Upper lobe of right lung (tissue), 1 donor: ENCODE results near the gene CNGA1. TPM values are rescaled to one million over a fixed set of nuclear protein-coding genes. Genes with fewer than 3 reads are reported as not detected.

Experiments
- ATAC-seq: fragments of 200-7000 bp; cut with Tn5 transposase; one replicate; pipeline ENCODE4 v1.9.1; 2020; ENCODE audit warnings: mild to moderate bottlenecking, moderate library complexity
- DNase-seq: peaks from one replicate; pipeline ENCODE4 v3.0.0-alpha.2; 2020
- H3K27ac ChIP-seq: fragments of 200-600 bp; one replicate; pipeline ENCODE4 v1.8.0; 2022
- H3K27me3 ChIP-seq: fragments of 200-600 bp; one replicate; pipeline ENCODE4 v1.8.0; 2022; ENCODE audit warnings: mild to moderate bottlenecking
- H3K36me3 ChIP-seq: fragments of 200-600 bp; one replicate; pipeline ENCODE4 v1.8.0; 2022
- H3K4me1 ChIP-seq: fragments of 200-600 bp; one replicate; pipeline ENCODE4 v1.8.0; 2022
- H3K4me3 ChIP-seq: fragments of 200-600 bp; one replicate; pipeline ENCODE4 v1.8.0; 2022; ENCODE audit warnings: mild to moderate bottlenecking
- H3K9me3 ChIP-seq: fragments of 200-600 bp; one replicate; pipeline ENCODE4 v1.8.0; 2022
- CTCF ChIP-seq: fragments of 200-600 bp; IDR thresholded peaks from one replicate; pipeline ENCODE4 v1.8.0; 2022; ENCODE audit warnings: antibody characterized with exemption
- intact Hi-C: fragments of 100-400 bp; cut with DNase I; formaldehyde crosslinking; loops from one replicate; pipeline ENCODE4 v1.11.0; 2022
- total RNA-seq: library from RNA; stranded (reverse); fragmentation: NEBNext Ultra II Directional; extraction: Animal tissue kit (Norgen Biotek cat#: 25700); gene quantifications from one replicate; pipeline ENCODE4 v1.2.1, GENCODE V29; 2021
- donor health status: DM: no; HTN: yes; CAD: no; lungs with severe emphysema.

Gene CNGA1
- total RNA-seq, 1 donor from 2014 or later, result not detected

GRCh38 chr4:47907089-47907646 is 109.3 kb downstream of the CNGA1 start:
- H3K4me1 ChIP-seq, result peaks cover 5% of the 10 kb centered on the region
- DNase-seq, result no peak
- no peaks in the 10 kb centered on the region for H3K9me3 ChIP-seq
- no peak for ATAC-seq
- H3K27ac ChIP-seq, result no peak overlapping the region
- H3K36me3 ChIP-seq, result peaks cover 49% of the 10 kb centered on the region
- no peak for TF ChIP-seq CTCF
- intact Hi-C loops, result no loop called here
- H3K4me3 ChIP-seq, result no peak overlapping the region
- H3K27me3 ChIP-seq, result no peaks in the 10 kb centered on the region

- H3K27ac ChIP-seq, result no peak overlapping the region
- H3K27me3 ChIP-seq, result no peaks in the 10 kb centered on the region
- ATAC-seq (no peak), DNase-seq (no peak)
- no peak for TF ChIP-seq CTCF
- H3K9me3 ChIP-seq, result no peaks in the 10 kb centered on the region
- peaks cover 92% of the 10 kb centered on the region for H3K36me3 ChIP-seq
- intact Hi-C loops, result no loop called here
- no peak overlapping the region for H3K4me3 ChIP-seq
- no peaks in the 10 kb centered on the region for H3K4me1 ChIP-seq
Measured at GRCh38 chr4:47899639-47900038, 116.8 kb downstream of the CNGA1 start.

- no peak for TF ChIP-seq CTCF
- no peak overlapping the region for H3K27ac ChIP-seq
- DNase-seq, result no peak
- no peak for ATAC-seq
- H3K27me3 ChIP-seq, result no peaks in the 10 kb centered on the region
- H3K36me3 ChIP-seq, result peaks cover 86% of the 10 kb centered on the region
- H3K4me3 ChIP-seq, result no peak overlapping the region
- intact Hi-C loops, result no loop called here
- no peaks in the 10 kb centered on the region for H3K4me1 ChIP-seq
- H3K9me3 ChIP-seq, result no peaks in the 10 kb centered on the region
Measured at GRCh38 chr4:47891928-47892327, 124.6 kb downstream of the CNGA1 start.

Other genes starting within 250 kb of the CNGA1 start
- 3.7 TPM for gene CORIN, start 178.6 kb downstream of the CNGA1 start, total RNA-seq
- 11.7 TPM for gene NFXL1, start 102.1 kb downstream of the CNGA1 start, total RNA-seq
- 2.0 TPM for gene NIPAL1, start 91 bp upstream of the CNGA1 start, total RNA-seq
- gene TXK, start 117.6 kb upstream of the CNGA1 start, total RNA-seq, result 4.4 TPM